ENCODE results near the gene MIPOL1.

Gene MIPOL1

DNA sequence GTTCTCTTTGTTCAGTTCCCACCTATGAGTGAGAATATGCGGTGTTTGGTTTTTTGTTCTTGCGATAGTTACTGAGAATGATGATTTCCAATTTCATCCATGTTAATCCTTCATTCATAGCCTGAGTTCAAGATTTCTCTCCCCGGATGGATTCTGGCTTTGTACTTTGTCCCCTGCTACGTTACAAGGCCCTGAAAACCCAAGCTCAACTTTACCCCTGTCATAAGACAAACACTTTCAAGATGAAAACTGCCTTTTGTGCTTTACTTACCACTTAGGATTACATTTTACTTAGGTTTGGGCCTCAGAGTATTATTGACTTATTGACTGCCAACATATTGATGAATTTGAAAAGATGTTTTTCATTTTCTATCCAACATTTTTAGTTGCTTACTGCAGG, 361.0 kb downstream of the MIPOL1 start:
- DNase-seq, result no peak

DNA sequence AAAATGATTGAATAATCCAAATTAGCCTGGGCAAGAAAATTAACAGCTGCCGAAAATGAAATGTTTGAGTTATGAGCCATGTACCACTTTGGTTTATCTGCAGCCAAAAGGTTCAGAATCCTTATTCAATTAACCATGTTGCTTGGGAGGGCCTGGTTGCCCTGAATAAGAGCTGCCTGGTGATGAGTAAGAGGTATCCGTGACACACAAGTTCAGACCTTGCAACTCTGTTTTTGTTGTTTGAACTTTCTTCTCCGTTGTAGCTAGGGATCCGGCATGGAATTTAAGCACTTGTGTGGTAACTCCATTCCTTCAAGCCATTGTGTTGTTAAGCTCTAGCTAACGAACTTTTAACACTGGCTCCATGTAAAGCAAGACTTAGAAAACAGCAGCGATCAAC, 361.6 kb downstream of the MIPOL1 start:
- DNase-seq, result no peak

DNA sequence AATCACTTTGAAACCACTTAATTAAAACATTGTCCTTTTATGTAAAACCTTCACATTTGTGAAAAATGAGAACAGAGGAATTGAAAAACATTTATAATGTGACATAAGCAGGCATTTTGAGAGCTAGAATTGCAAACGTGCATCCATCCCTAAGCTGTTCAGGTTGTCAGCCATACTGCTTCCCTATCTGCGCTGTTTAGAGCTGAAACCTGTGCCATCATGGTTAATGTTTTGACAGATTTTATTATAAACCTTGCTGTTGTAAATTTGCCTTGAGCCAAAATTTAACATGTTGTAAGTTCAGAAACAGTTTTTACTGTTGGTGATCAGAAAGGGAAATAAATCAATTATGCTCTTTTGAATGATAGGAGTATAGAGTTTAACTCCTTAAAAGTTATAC, 365.5 kb downstream of the MIPOL1 start:
- DNase-seq, result no peak

DNA sequence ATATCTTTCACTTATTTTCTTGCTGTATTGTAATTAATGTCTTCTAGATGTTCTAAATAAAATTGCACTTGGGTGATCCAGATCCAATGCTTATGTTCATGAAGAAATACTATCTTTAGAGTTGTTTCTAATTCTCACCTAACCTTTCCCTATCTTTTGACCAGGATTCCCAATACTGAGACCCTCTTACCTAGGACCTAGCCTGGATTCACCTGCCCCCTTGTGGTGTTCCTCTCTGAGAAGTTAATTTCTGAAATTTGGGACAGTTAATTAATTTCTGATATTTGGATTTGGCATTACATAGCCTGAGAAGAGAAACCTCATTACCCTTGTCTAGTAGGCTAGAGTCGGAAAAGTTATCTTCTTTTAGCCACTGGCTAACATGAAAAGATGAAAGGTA, 367.8 kb downstream of the MIPOL1 start:
- DNase-seq, result no peak

DNA sequence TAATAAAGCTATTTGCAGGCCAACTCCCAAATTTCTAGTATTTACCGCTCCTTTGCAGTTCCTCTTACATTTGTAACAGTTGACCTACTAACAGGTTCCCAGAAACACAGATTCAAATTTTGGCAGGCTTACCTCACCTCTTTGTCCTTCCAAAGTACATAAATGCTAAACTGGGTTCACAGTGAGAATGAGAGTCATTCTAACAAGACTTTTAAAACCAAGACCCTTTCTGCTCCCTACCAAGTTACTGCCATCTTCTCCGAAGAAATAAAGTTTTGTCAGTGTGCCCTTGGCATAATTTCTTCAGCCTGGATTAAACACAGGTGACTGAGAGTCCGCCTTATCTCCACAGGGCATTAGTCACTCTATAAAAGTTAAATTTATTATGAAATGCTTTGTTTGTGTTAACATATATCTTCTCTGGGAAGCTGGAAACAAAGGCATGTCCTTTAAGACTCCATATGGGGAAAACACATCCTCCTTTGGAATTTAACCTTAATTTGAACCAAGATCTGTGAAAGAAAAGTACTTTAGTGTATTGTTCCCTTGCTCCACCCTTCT, 369.2 kb downstream of the MIPOL1 start:
- no peak for DNase-seq

DNA sequence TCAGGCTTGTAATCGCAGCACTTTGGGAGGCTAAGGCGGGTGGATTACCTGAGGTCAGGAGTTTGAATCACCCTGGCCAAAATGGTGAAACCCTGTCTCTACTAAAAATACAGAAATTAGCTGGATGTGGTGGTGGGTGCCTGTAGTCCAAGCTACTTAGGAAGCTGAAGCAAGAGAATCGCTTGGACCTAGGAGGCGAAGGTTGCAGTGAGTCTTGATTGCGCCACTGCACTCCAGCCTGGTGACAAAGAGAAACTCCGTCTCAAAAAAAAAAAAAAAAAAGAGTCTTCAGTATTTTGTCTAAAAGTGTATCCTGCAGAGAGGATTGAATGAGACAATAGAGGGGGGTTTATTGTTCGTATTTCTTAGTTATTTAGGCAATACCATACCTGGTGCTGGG, 372.0 kb downstream of the MIPOL1 start:
- DNase-seq, result no peak

DNA sequence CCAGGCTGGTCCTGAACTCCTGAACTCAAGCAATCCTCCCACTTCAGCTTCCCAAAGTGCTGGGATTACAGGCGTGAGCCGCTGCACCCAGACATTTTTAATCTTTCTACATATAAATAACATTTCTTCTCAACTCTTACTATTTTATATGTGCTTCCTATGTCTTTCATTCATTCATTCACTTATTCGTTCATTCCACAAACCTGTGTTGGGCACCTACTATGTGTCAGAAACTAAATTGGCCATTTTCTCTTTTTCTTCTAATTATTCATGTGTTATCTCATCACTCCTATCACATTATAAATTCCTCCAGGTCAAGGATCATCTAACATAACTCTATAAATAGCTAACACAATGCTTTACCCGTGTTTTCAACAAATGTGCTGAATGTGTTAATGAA, 373.7 kb downstream of the MIPOL1 start:
- DNase-seq, result no peak

DNA sequence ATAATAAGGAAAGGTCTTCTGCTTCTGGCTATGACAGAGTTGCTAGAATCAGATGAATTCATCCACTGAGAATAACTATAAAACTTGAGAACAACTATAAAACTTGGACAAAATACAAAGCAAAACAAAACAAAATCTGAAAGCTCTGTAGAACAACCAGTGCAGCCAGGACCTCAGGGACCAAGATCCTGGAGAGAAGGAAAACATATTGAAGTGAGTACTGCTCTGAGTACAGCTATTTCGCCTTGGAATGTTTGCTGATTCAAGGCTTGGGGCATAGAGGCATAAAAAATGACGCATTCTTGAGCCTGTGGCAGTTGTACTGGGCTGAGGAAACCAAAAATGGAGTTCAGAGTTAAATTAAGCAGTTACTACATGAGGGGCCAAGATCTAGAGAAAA, 375.6 kb downstream of the MIPOL1 start:
- DNase-seq, result no peak

DNA sequence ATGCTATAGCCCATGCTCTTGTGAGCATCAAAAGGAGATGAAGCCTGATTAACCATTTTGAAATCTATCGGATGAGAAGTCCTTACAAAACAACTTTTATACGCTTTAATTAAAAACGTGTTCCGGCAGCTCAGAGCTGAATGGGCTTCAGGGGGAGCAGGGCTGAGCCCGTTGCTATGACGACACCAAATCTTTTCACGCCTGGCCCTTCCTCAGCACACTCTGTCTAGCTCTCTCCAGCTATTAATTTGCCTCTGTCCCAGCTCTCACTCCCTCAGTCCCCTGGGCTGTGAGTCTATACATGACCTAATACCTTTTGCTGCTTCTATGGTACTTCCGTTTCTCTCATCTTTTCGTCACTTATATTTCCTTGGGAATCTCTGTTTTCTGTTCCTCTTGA, 381.5 kb downstream of the MIPOL1 start:
- no peak for DNase-seq

DNA sequence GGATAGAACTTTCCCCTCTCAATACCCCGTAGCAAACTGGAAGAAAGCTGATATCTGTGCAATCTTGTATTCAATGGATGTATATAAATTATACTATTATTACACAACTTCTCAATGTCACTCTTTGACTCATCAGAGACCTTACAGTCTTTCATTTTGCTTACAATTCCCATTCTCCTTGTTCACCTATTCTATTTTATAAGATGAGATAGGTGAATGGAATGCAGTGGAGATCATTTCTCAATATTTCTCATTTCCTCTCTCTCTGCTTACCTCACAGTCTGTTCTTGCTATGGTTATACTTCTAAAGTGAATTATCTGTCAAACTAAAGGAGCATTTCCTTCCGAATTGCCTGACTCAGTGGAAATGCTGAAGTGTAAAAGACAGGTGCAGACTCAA, 382.4 kb downstream of the MIPOL1 start:
- DNase-seq, result no peak

DNA sequence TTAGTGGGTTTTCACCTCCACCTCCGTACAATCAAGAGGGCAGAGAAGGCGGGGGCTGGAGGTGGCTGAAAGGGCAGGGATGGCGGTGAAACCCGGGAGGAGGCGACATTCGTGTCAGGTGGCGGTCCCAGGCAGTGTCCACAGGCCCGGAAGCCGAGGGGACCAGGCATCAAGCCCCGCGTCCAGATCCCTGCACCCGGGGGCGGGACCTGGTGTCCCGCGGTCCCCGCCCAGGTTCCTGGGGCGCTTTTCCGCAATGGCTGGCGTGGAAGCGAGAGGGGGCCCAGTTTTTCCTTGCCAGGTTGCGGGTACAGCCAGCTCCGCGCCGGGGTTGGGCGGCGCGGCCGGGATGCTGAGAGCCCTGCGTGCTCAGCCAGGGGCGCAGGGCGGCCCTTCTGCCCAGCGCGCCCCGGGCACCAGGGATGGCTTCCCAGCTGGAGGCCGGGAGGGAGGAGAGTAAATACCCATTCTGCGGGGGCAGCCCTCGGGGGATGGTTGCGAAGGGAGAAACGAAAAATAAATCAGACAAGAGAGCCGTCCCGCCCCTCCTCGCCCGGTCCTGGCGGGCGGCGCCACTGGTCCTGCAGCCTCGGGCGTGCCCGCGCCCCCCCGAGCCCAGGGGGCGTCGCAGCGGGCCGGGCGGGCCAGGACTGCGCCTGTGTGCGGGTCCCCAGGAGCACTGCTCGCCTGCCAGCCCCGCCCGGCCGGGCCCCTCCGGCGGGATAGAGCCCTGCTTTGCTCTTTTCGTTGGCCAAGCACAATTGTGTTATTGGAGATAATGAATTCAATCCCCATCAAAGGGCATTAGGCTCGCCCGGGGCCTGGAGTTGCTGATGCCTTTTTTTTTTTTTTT, 385.8 kb downstream of the MIPOL1 start:
- DNase-seq, result no peak

DNA sequence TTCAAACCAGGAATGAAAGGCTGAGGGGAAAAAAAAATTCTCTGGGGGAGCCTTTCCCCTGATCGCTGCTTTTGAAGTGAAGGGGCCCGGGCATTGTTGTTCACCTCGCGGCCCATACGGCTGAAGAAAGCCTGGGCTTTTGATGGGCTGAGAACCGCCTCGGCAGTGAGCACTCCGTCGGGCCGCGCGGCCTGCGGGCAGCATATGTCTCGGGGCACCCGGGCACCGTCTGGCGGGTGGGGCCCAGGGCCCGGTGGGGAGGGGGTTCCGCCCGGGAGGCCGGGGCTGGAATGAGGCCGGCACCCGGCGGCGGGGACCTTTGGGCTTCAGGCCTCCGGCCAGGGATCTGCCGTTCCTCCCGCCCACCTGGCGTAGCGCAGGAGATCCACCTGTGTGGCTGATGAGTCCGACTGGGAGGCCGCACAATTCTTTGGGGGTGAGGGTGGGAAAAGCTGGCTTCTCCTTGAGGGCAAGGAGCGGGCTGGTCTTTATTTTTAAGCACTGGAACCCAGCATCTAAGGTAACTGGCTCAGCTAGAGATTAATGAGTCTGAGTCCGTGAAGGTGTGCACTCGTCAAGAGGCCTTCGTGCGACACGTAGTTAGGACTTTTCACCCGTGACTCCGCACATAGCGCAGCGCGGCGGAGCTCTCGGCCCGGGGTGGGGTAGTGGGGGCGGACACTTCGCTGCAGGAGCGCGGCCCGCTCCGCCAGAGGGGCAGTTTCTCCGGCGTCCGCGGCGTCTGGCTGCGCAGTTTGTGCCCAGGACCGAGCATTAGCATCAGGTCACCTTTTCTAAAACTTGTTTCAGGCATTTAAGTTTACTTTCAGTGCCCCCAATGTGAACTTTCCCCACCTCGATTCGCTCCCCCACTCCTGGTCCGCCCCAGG, 386.7 kb downstream of the MIPOL1 start:
- no peak for DNase-seq

DNA sequence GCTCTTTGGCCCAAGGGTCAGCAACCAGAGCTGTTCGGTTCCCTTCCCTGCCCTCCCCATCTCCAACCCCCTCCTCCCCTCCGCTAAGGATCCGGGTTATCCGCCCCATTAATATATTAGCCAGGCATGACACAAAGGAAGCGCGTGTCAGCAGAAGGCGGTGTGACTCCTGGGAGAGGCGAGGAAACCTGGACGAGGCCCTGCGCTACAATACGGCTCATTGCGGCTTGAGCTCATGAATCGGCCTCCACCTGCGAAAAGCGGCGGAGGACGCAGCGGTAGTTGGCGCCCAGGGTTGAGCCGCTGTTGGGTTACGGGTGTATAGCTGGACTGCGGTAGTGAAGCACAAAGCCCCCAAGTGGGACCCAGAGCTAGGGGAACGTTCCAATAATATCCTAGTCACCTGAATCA, 387.4 kb downstream of the MIPOL1 start:
- no peak for DNase-seq

DNA sequence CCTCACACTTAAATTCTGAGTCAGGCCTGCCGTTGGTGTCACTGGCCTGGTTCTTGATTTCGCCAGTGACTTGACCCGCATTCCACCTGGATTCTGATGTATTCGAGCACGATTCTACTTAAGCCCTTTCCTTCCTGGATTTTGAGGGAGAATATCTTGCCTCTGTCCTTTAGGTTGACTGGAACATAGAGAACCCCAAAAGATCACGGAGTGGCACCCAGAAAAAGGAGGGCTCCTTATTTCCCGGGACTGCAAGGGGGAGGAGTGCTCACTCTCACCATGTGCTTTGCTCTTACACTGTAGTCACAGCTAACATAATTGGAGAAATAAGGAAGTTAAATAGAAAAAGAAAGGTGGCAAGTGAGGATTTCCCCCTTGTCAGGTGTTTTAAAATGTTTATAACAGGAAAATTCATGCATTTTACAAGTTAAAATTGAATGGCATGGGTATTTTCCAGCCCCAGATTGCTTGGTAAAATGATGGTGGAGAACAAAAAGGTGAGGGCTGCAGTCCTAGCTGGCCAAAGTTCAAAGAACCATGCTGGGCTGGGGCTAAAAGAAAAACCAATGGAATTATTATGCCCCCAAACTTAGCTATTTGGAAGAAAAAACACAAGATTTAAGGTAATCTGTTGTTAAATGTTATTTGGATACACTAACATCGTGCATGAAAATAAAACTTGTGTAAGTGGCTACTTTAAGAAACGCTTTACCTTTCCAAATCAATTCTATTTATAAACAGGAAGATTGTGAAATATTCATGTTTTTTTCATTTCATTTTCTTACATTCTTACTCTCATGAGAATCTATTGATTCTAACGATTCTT, 388.4 kb downstream of the MIPOL1 start:
- no peak for DNase-seq

DNA sequence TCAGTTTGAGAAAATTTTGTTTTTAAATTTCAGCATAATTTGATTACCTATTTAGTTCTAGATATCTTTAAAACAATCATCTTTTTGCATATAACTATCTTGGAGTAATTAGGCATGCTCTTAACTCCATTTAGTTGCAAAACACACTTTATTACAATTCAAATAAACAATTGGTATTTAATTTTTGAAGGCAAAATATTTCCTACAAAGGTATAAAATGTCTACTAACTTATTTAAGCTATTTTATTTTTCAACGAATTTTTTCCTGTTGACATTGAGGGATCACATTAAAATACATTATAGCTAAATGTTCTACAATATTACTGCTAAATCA, 389.0 kb downstream of the MIPOL1 start:
- no peak for DNase-seq

DNA sequence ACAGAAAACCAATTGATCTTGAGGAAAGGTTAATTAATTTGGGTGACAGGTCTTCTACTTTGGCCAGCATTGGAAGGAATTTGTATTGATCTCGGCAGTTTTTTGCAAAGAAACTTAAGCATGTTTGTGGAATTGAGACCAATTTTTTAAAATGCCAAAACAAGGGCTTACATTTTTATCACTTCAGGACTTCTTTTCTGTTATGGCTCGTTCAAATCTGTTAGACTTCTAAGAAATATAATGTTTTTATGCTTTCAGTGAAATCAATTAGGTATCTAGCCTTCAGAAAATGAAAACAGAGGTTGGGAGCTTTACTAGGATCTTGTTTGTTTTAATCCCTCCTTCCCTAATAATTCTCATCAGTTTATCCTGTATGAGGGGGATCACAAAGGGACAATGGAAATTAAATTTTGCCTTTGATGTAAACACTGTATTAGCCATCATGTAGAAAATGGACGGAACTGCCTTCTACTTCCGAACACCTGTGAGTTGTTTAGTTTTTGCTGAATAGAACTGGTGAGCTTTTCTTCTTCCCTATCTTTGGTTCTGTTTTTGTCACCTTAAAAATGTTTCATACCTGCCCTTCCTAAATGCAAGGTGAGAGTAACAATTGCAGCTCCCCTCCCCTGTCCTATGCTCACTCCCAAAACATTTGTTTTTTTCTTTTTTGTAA, 389.5 kb downstream of the MIPOL1 start:
- no peak for DNase-seq

DNA sequence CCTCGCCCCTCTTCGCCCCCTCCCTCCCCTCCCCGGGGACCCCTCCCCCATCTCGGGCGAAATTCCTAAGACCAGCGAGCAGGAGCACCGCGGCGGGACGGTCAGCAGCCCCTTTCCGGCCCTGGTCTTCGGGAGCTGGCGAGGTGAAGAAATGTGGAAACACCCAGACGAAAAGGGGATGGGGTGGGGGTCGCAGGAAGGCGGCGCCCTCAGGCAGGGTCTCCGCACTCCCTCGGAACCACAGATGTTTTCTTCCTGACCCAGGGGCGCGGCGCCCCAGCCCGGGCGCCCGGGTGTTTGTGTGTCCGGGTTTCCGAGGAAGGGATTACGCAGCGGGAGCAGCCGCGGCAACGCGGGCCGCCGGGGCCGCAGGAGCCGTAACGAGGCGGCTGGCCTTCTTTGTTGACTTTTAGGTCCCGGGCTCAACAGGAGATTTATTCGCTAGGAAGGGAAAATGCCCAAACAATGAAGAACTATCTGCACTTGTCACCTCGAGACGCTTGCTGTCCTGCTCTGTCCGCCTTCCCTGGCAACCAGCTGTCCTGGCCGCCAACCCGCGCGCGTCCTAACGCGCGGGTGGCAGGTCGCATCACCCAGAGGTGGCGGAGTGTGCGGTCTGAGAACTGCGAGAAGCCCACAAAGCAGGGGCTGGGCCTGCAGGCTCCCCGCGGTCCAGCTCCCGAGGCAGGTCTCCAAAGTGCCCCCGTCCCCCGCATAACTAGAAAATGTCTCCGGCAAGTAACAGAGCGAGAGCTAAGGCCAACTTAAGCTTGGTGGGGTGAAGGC, 390.3 kb downstream of the MIPOL1 start:
- DNase-seq, result no peak

DNA sequence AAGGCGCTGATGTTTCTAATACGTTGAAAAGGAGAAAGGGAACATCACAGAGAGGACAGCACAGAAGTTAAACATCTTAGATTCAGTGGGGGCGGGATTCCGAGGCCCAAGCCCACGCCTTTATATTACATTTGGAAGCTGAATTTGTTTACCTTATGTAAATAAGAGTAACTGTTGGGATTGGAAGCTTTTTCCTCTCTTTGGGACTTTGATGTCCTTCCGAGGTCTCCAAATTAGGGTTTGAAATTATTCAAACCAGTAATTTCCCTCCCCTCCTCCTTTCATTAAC, 390.9 kb downstream of the MIPOL1 start:
- DNase-seq, result no peak

DNA sequence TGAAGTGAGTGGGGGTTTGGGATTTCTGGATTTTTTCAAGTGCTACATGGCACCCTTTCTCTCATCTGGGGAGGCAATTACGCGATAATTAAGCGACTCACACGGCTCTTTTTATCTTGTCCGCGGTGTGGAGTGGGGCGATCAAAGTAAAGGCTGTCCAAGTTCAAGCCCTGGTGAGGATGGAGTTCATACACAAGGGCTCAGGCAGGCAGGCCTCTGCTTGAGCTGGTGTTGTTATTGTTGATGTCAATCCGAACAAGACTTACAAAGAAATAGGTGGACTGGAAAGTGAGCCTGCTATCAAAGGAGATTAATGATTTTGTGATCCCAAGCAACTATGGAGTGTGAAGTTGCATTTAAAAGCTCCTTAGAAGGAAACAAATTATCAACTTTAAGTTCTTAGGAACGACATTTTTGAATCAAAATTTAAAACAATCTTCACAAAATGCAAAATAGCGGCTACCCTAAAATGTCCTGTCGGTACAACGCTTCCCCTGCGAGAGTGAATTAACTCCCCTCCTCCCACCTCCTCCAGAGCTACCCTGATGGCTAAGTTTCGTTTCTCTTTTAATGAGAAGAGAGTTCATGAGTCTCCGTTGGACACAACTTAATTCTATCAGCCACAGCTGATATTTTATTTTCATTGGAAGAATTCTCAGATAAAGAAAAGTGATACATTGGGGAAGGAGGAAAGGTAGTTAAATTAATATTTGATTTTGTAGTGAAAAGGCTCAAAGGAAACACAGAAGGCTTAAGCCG, 391.4 kb downstream of the MIPOL1 start:
- DNase-seq, result no peak

DNA sequence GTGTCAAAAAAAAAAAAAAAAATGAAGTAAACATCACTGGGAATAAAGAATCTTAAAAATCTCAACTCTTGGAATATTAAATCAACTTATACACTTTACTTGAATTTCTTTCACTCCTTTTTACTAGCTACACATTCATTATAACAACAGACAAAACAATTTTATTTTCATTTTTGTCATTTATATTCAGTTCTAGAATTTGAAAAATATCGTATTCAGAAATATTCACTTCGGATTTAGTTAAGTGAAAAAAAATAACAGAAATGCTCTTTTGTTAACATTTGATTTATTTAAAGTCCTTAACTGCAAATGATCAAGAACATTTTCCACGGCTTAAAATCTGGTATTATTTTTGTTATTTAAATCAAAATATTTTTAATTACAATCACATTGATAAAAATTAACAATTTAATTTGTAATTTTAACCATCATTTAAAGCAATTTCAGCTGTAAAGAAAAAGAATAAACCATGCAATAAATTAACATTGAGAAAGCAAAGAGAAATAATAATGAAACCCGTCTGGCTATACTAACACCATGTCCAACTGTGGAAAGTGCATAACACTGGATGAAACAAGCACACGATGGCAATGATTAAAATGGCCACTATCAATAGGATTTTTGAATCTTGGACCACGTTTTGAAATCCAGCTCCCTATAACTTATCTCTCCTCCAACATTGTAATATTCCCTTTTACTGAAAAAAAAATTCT, 392.1 kb downstream of the MIPOL1 start:
- DNase-seq, result no peak
